Occipital lobe (tissue), 2 donors: ENCODE measurements around the gene COQ4. TPM values are rescaled to one million over a fixed set of nuclear protein-coding genes. Genes with fewer than 3 reads are reported as not detected.

ENCODE experiments used
- DNase-seq: peaks from one replicate; lab custom pipeline; 2025; lab: John Stamatoyannopoulos, UW
- total RNA-seq: library from RNA; depleted of rRNA; stranded (reverse); fragments of >200 nt; gene quantifications from one replicate; pipeline ENCODE4 v1.2.3, GENCODE V29; 2014

Gene COQ4
- total RNA-seq, 1 donor from 2014 or later: 19.5 TPM

DNA sequence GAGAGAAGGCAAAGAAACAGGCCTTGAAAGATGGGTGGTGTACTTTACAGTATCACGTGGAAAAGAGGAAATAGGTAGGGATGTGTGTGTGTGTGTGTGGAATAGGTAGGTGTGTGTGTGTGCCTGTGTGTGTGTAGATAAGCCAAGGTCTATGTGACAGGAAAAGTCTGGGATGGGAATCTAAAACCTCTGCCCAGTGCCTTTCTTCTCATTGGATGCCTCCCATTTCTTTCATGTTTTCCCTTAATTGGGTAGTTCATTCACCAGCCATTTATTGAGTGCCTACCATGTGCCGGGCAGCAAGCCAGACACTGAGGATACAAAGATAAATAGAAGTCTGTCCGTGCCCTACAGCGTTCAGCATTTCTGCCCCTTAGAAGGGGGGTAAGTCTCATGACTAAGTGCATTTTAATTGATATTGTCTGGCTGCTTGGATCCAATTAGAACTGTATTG lies 49.6 kb downstream of the COQ4 start:
- peak; percentile 65 for DNase-seq

DNA sequence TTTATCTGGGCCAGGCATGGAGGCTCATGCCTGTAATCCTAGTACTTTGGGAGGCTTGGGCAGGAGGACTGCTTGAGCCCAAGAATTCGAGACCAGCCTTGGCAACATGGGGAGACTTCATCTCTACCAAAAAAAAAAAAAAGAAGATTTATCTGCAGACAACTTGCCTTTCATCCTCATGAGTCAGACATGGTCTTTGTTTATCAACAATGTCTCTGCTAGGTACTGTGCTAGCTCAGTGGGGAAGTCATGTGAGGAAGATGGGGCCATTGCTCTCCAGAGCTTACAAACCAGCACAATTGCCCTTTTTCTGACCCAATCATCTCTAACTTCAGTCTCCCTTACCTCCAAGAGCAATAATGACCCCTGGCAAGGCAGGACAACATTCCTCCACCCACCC lies 50.1 kb downstream of the COQ4 start:
- DNase-seq: no peak

DNA sequence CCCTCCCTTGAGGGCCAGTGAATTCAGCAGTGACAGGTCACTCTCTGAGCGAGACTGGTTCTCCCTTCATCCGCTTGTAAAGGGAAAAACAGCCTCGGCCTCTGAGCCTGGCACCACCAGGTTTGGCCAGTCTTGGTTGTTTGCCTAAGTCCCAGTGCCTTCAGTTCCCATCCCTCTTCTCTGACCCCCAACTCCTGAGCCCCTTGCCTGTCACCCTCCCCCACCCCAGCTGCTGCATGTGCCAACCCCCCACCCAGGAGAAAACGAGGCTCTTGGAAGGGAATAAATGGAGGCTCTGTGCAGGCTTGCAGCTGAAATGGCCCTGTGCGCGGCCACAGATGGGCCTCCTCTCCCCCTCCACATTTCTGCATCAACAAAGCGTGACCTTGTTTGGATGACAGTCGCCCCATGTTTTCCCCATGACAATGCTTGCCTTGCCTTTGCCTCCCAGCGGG lies 51.6 kb downstream of the COQ4 start:
- DNase-seq: peak; percentile 89

DNA sequence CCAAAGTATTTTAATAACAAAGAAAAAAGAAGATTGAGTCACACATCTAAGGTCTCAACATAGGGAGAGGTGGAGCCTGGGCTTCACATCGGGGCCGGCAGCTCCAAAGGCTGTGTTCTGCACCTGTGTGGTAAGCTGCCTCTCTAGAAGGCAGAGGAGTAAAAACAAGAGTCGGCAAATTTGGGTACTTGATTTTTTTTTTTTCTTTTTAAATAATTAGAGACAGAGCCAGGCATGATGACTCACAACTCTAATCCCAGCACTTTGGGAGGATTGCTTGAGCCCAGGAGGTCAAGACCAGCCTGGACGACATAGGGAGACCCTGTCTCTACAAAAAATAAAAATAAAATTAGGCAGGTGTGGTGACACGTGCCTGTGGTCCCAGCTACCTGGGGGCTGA lies 53.2 kb downstream of the COQ4 start:
- no peak for DNase-seq

DNA sequence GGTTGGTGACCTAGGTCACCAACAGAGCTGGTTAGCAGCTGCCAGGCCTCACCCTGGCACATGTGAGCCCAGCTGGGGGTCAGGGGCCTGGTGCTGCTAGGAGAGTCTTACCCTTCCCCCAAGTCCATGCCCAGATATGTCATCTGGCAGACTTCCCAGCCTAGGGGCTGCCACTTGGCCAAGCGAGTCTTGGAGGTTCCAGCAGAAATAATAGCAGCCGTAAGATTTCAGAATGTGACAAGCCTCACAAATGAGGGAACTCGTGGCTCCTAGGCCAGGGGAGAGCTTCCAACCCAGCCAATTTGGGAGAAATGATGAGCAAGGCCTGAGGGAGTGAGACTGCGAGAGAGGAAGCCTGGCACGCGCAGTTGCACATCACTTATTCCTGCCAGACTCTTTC lies 59.6 kb downstream of the COQ4 start:
- no peak for DNase-seq

DNA sequence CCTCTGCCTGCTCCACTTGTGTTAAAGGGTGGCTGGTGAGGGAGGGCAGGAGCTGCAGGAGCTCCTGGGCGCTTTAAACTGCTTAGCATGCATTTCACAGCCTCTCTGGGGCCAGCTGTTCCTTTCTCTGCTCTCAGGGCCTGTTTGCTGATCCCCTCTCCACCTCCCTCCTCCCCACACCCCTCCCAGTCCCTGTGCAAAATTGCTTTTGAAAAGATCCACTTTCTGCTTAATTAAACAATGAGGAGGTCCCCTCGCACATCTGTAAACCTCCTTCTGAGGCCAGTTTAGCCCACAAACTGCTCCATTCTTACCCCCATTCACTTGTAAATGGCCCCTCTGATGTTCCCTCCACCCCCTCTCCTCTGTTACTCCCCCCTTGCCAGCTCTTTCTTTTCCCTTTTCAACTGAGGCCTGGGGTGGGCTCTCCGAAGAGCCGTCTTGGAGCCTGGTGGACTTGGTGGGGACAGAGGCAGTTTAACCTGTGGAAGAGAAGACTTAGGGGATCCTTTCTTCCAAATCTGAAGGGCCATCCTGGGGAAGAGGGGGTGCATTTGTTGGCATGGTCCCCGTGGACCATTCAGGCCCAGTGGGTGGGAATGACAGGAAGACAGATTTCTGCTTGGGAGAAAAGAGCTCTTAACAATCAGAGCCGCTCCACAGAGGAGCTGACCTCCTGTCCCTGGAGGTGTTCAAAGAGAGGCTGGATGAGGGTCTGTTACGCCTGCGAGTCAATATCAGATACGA lies 60.5 kb downstream of the COQ4 start:
- DNase-seq: peak; percentile 44

Other genes with a start within 250 kb of the COQ4 start
- 39.5 TPM for gene PTGES2, start 195.1 kb upstream of the COQ4 start, total RNA-seq
- not detected for gene LCN2, start 173.4 kb upstream of the COQ4 start, total RNA-seq
- 32.6 TPM for gene BBLN, start 162.6 kb upstream of the COQ4 start, total RNA-seq
- 11.5 TPM for gene CIZ1, start 131.3 kb upstream of the COQ4 start, total RNA-seq
- gene DNM1, start 119.5 kb upstream of the COQ4 start, total RNA-seq: 71.7 TPM
- gene GOLGA2, start 46.8 kb upstream of the COQ4 start, total RNA-seq: 45.9 TPM
- 5.5 TPM for gene SWI5, start 46.6 kb upstream of the COQ4 start, total RNA-seq
- gene TRUB2, start 392 bp upstream of the COQ4 start, total RNA-seq: 24.0 TPM
- gene SLC27A4, start 17.7 kb downstream of the COQ4 start, total RNA-seq: 23.9 TPM
- gene URM1, start 48.5 kb downstream of the COQ4 start, total RNA-seq: 21.8 TPM
- gene CERCAM, start 98.0 kb downstream of the COQ4 start, total RNA-seq: 10.1 TPM
- 14.8 TPM for gene ODF2, start 133.2 kb downstream of the COQ4 start, total RNA-seq
- gene GLE1, start 181.9 kb downstream of the COQ4 start, total RNA-seq: 18.9 TPM
- 914 TPM for gene SPTAN1, start 229.7 kb downstream of the COQ4 start, total RNA-seq